Adrenal gland (tissue), 5 donors: ENCODE measurements around the gene KIF18A.

Source experiments
- POLR2A ChIP-seq, 2 donors: fragments of 450-650 bp; IDR thresholded peaks; one replicate each; pipeline ENCODE4 v1.6.1; 2017; ENCODE audit warnings: antibody characterized with exemption in 2 of 2, mild to moderate bottlenecking in 2 of 2, moderate library complexity in 1 of 2
- TF ChIP-seq, protein P1 (sequence below), 6 experiments: fragments of 450-650 bp in 4 of 6; fragments of 200-600 bp in 2 of 6; sonication (generic) in 1 of 6; IDR thresholded peaks; 1 replicate in 5 of 6; 2 replicates in 1 of 6; pipeline versions ENCODE4 v1.5.1 to v1.8.0; 2016 to 2021; ENCODE audit warnings: antibody characterized with exemption in 6 of 6, mild to moderate bottlenecking in 2 of 6, moderate library complexity in 1 of 6
- donor health status: DM: no; HTN: no; CAD: no.

DNA sequence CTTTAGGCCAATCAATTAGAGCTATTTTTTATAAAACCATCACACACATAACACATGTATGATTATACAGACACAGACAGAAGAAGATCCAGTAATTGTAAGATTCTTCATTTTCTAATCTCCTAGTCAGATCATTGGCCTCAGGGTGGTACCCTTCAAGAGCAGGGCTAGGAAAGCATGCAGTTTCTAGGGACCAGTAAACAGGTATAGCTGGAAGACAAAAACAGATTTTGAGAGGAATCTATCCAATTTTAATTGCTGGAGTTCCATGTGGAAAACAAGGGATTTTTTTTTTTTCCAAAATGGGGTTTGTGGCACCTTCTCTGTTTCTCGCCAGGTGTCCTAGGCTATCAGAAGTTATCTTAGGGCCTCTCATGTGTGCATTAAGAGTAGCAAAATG, 29.9 kb upstream of the KIF18A start:
- TF ChIP-seq, protein P1, sequence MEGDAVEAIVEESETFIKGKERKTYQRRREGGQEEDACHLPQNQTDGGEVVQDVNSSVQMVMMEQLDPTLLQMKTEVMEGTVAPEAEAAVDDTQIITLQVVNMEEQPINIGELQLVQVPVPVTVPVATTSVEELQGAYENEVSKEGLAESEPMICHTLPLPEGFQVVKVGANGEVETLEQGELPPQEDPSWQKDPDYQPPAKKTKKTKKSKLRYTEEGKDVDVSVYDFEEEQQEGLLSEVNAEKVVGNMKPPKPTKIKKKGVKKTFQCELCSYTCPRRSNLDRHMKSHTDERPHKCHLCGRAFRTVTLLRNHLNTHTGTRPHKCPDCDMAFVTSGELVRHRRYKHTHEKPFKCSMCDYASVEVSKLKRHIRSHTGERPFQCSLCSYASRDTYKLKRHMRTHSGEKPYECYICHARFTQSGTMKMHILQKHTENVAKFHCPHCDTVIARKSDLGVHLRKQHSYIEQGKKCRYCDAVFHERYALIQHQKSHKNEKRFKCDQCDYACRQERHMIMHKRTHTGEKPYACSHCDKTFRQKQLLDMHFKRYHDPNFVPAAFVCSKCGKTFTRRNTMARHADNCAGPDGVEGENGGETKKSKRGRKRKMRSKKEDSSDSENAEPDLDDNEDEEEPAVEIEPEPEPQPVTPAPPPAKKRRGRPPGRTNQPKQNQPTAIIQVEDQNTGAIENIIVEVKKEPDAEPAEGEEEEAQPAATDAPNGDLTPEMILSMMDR (IDR thresholded peaks at IDR 0.05): no peak
- TF ChIP-seq POLR2A (IDR thresholded peaks at IDR 0.05): no peak
